Esophagus muscularis mucosa (tissue), 4 donors: ENCODE data around the gene SOWAHC. TPM values are rescaled to one million over a fixed set of nuclear protein-coding genes. Genes with fewer than 3 reads are reported as not detected.
"Not testable (repeated sequence)": the region's sequence is repeated elsewhere in the genome, so short reads cannot be mapped to it uniquely, and the experiment has no call there.

Experiments
- DNase-seq: peaks from one replicate; pipeline ENCODE4 v3.0.0-alpha.2; 2017; ENCODE audit errors: extremely low spot score
- H3K27ac ChIP-seq, 4 donors: fragments of 200-600 bp; sonication (generic); replicated peaks in 1 of 4; 1 replicate in 3 of 4; 2 replicates in 1 of 4; pipeline ENCODE4 v1.5.1; 2016 to 2019; ENCODE audit warnings: mild to moderate bottlenecking in 1 of 4
- H3K27me3 ChIP-seq, 4 donors: fragments of 200-600 bp; sonication (generic); one replicate each; pipeline versions ENCODE4 v1.5.1 to v1.6.0; 2016 to 2019
- H3K36me3 ChIP-seq, 4 donors: fragments of 200-600 bp; sonication (generic); one replicate each; pipeline ENCODE4 v1.5.1; 2016 to 2019
- H3K4me1 ChIP-seq, 4 donors: fragments of 200-600 bp; sonication (generic); one replicate each; pipeline ENCODE4 v1.5.1; 2016 to 2019
- H3K4me3 ChIP-seq, 4 donors: fragments of 200-600 bp; sonication (generic); 1 replicate in 2 of 4; 2 replicates in 2 of 4; pipeline ENCODE4 v1.5.1; 2016 to 2019; ENCODE audit warnings: mild to moderate bottlenecking in 4 of 4, moderate library complexity in 1 of 4
- H3K9me3 ChIP-seq, 4 donors: fragments of 200-600 bp; sonication (generic); 1 replicate in 3 of 4; 2 replicates in 1 of 4; pipeline ENCODE4 v1.5.1; 2016 to 2019
- CTCF ChIP-seq, 3 experiments: fragments of 200-600 bp in 2 of 3; fragments of 450-650 bp in 1 of 3; sonication (generic) in 2 of 3; IDR thresholded peaks; one replicate each; pipeline ENCODE4 v1.5.1; 2017 to 2019; ENCODE audit warnings: antibody characterized with exemption in 3 of 3, mild to moderate bottlenecking in 2 of 3, moderate library complexity in 1 of 3
- EP300 ChIP-seq: sonication (generic); formaldehyde crosslinking; IDR thresholded peaks from one replicate; pipeline ENCODE4 v1.6.1; 2017; ENCODE audit warnings: antibody characterized with exemption
- POLR2A ChIP-seq: fragments of 450-650 bp; IDR thresholded peaks from one replicate; pipeline ENCODE4 v1.6.1; 2017; ENCODE audit warnings: antibody characterized with exemption, moderate library complexity, mild to moderate bottlenecking, low read depth
- POLR2AphosphoS5 ChIP-seq, 2 donors: sonication (generic); formaldehyde crosslinking; IDR thresholded peaks; one replicate each; pipeline ENCODE4 v1.6.1; 2017; ENCODE audit warnings: antibody characterized with exemption in 2 of 2
- WGBS: methylation state at CpG from one replicate; pipeline ENCODE4 v1.1.5; 2018; 5-methylcytosine and 5-hydroxymethylcytosine counted together
- intact Hi-C: fragments of 100-400 bp; cut with DNase I; formaldehyde crosslinking; loops from one replicate; pipeline ENCODE4 v1.15.1; 2023
- total RNA-seq, 4 donors: library from RNA; depleted of rRNA; stranded (reverse); fragments of >200 nt; gene quantifications; one replicate each; pipeline versions ENCODE4 v1.1.0 to v1.2.1, GENCODE V29; 2016

Gene SOWAHC
- 10 to 100 TPM; 24.1 to 56.8 (median 43.3) TPM for total RNA-seq

- peak; percentile 98 for DNase-seq
- intact Hi-C loops = loop anchor here (5.0 kb wide), 1 partner anchor 78 kb away; no protein-coding TSS in a partner anchor
- peak within 1 kb of the TSS; percentile 94 to 100 (median 98) for H3K27ac ChIP-seq
- H3K4me1 ChIP-seq = peaks cover 49 to 76% (median 72%) of the 10 kb centered on the region in 4 donors
- no peaks in the 10 kb centered on the region for H3K27me3 ChIP-seq
- 1% methylated on average over 15 of the region's 104 CpGs for WGBS
- H3K36me3 ChIP-seq = no peaks in the 10 kb centered on the region
- TF ChIP-seq POLR2A = peak; percentile 65
- peak; percentile 94 to 98 for TF ChIP-seq POLR2AphosphoS5 (IDR thresholded peaks at IDR 0.05)
- TF ChIP-seq CTCF (IDR thresholded peaks at IDR 0.05) = no peak
- no peak for TF ChIP-seq EP300
- peak within 1 kb of the TSS; percentile 67 to 91 (median 80) for H3K4me3 ChIP-seq
- H3K9me3 ChIP-seq = no peaks in the 10 kb centered on the region
Observed at GRCh38 chr2:109613922-109614714, at the start of gene SOWAHC, which contains the start of gene SEPTIN10. SOWAHC (plus strand) TSS chr2:109614364; CDS start chr2:109614490, 126 bp downstream. SEPTIN10 (minus strand) TSS chr2:109613966; CDS start chr2:109613827, 139 bp downstream.

GRCh38 chr2:109575373-109575772, 38.8 kb upstream of the SOWAHC start:
- Histone ChIP-seq H3K36me3 (peaks cover 0 to 59% (median 15%) of the 10 kb centered on the region in 4 donors), H3K4me3 (no peak overlapping the region), H3K4me1 (peaks cover 0 to 5% (median 0%) of the 10 kb centered on the region in 4 donors), H3K9me3 (no peaks in the 10 kb centered on the region), H3K27me3 (no peaks in the 10 kb centered on the region), H3K27ac (no peak overlapping the region)
- intact Hi-C loops = no loop called here
- no peak for DNase-seq
- TF ChIP-seq EP300 = no peak
- TF ChIP-seq CTCF (IDR thresholded peaks at IDR 0.05) = no peak
- TF ChIP-seq POLR2A = no peak
- TF ChIP-seq POLR2AphosphoS5 (IDR thresholded peaks at IDR 0.05) = no peak
- 22% methylated on average over 1 of the region's 1 CpG for WGBS

DNA sequence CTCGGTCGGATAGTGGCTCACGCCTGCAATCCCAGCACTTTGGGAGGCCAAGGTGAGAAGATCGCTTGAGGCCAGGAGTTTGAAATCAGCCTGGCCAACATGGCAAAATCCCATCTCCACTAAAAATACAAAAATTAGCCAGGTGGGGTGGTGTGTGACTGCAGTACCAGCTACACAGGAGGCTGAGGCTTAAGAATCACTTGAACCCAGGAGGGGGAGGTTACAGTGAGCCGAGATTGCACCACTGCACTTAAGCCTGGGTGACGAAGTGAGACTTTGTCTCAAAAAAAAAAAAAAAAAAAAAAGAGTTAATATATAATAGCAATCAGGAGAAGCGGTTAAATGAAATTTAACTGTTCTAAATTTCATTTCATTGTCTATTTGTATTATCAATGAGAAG, 36.5 kb upstream of the SOWAHC start:
- peaks cover 0 to 48% (median 16%) of the 10 kb centered on the region in 4 donors for H3K36me3 ChIP-seq
- intact Hi-C loops, H3K27ac ChIP-seq, H3K4me1 ChIP-seq, H3K27me3 ChIP-seq, H3K4me3 ChIP-seq, DNase-seq, H3K9me3 ChIP-seq: not testable (repeated sequence)
- 94% methylated on average over 7 of the region's 7 CpGs for WGBS

DNA sequence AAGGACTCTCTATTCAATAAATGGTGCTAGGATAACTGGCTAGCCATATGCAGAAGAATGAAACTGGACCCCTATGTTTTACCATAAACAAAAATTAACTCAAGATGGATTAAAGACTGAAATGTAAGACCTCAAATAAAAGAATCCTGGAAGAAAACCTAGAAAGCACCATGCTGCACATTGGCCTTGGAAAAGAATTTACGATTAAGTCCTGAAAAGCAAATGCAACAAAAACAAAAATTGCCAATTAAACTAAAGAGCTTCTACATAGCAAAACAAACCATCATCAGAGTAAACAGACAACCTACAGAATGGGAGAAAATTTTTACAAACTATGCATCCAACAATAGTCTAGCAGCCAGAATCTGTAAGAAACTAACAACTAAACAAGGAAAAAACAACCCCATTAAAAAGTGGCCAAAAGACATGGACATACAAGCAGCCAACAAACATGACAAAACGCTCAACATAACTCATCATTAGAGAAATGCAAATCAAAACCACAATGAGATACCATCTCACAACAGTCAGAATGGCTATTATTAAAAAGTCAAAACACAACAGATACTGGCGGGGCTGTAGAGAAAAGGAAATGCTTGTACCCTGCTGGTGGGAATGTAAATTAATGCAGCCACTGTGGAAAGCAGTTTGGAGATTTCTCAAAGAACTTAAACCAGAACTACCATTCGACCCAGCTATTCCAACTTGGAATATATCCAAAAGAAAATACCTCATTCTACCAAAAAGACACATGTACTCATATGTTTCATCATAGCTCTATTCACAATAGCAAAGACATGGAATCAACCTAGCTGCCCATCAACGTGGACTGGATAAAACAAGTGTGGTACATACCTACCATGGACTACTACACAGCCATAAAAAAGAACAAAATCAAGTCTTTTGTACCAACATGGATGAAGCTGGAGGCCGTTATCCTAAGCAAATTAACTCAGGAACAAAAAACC, 31.0 kb upstream of the SOWAHC start:
- TF ChIP-seq POLR2AphosphoS5 (IDR thresholded peaks at IDR 0.05) (no peak), EP300 (no peak), CTCF (IDR thresholded peaks at IDR 0.05) (no peak), POLR2A (no peak)
- Histone ChIP-seq H3K9me3 (no peaks in the 10 kb centered on the region), H3K4me3 (no peak overlapping the region), H3K27ac (no peak overlapping the region), H3K27me3 (no peaks in the 10 kb centered on the region), H3K4me1 (no peaks in the 10 kb centered on the region), H3K36me3 (peaks cover 0 to 40% (median 18%) of the 10 kb centered on the region in 4 donors)
- DNase-seq = no peak
- intact Hi-C loops = no loop called here
- WGBS = 91% methylated on average over 6 of the region's 6 CpGs

DNA sequence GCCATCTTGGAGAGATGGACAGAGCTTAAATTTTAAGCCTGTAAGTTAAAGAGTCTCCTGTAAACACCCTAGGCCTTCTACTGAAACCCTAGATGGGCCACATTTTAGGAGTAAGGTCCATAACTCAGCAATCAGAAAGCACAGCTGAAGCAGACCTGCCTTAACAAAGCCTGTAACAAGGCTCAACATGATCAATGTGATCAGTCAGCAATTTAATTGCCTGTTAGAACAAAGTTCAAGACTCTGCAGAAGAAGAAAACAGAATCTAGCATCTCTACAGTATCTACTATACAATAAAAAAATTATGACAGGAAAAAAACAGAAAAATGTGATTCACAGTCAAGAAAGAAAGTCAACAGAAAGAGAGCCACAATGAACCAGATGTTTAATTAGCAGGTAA, 27.5 kb upstream of the SOWAHC start:
- no peak for TF ChIP-seq CTCF (IDR thresholded peaks at IDR 0.05)
- TF ChIP-seq EP300 = no peak
- TF ChIP-seq POLR2AphosphoS5 (IDR thresholded peaks at IDR 0.05) = no peak
- TF ChIP-seq POLR2A = no peak
- no peak for DNase-seq
- no peak overlapping the region for H3K27ac ChIP-seq
- intact Hi-C loops = no loop called here
- H3K4me3 ChIP-seq = no peak overlapping the region
- no peaks in the 10 kb centered on the region for H3K9me3 ChIP-seq
- peaks cover 0 to 8% (median 7%) of the 10 kb centered on the region in 4 donors for H3K4me1 ChIP-seq
- peaks cover 0 to 37% (median 12%) of the 10 kb centered on the region in 4 donors for H3K36me3 ChIP-seq
- H3K27me3 ChIP-seq = no peaks in the 10 kb centered on the region
